Neural cell (in vitro differentiated cells): ENCODE measurements around the gene MAGI1. TPM values are rescaled to one million over a fixed set of nuclear protein-coding genes. Genes with fewer than 3 reads are reported as not detected.

Experiments
- H2AFZ ChIP-seq: fragments of 200-600, 300-800 bp; sonication (generic), shearing (Covaris generic); 2 replicates; pipeline ENCODE4 v1.6.0; 2014; ENCODE audit warnings: low read depth, mild to moderate bottlenecking, antibody characterized with exemption, low read length, moderate library complexity
- H3F3A ChIP-seq: fragments of 200-600 bp; shearing (Covaris generic); 2 replicates; pipeline ENCODE4 v1.6.1; 2016; ENCODE audit warnings: mild to moderate bottlenecking, moderate library complexity, mixed read lengths, antibody characterized with exemption, low read length; ENCODE audit not compliant: insufficient read depth, poor library complexity, severe bottlenecking
- H3K27ac ChIP-seq: fragments of 200-600, 300-800 bp; sonication (generic), shearing (Covaris generic); 2 replicates; pipeline ENCODE4 v1.5.1; 2014; ENCODE audit warnings: mild to moderate bottlenecking, low read length, moderate library complexity
- H3K27me3 ChIP-seq: fragments of 300-800, 200-600 bp; sonication (generic), shearing (Covaris generic); 2 replicates; pipeline ENCODE4 v1.6.0; 2014; ENCODE audit warnings: mild to moderate bottlenecking, low read depth, low read length, moderate library complexity; ENCODE audit not compliant: insufficient read depth
- H3K36me3 ChIP-seq: fragments of 300-800, 200-600 bp; sonication (generic), shearing (Covaris generic); 2 replicates; pipeline ENCODE4 v1.5.1; 2014; ENCODE audit warnings: mild to moderate bottlenecking, antibody characterized with exemption, low read length, moderate library complexity; ENCODE audit not compliant: insufficient read depth
- H3K4me2 ChIP-seq: fragments of 300-800, 200-600 bp; sonication (generic), shearing (Covaris generic); 2 replicates; pipeline ENCODE4 v1.6.0; 2014; ENCODE audit warnings: mild to moderate bottlenecking, low read length
- H3K4me3 ChIP-seq: fragments of 300-800, 200-600 bp; sonication (generic), shearing (Covaris generic); 2 replicates; pipeline ENCODE4 v1.5.1; 2014; ENCODE audit warnings: mild to moderate bottlenecking, low read length, moderate library complexity
- H3K79me2 ChIP-seq: fragments of 200-600 bp; shearing (Covaris generic); replicated peaks from 2 replicates; pipeline ENCODE4 v1.6.0; 2014; ENCODE audit warnings: mild to moderate bottlenecking, low read length, moderate library complexity; ENCODE audit not compliant: insufficient read depth
- H3K9ac ChIP-seq: fragments of 300-800, 200-600 bp; sonication (generic), shearing (Covaris generic); 2 replicates; pipeline ENCODE4 v1.6.1; 2016; ENCODE audit warnings: mild to moderate bottlenecking, low read length, mixed read lengths
- H3K9me2 ChIP-seq: fragments of 200-600 bp; shearing (Covaris generic); 2 replicates; pipeline ENCODE4 v1.6.1; 2016; ENCODE audit warnings: mild to moderate bottlenecking, low read length, mixed read lengths; ENCODE audit not compliant: insufficient read depth
- H3K9me3 ChIP-seq: fragments of 200-600, 300-800 bp; sonication (generic), shearing (Covaris generic); 2 replicates; pipeline ENCODE4 v1.6.1; 2016; ENCODE audit warnings: mild to moderate bottlenecking, mixed run types, low read length, moderate library complexity, mixed read lengths
- H4K20me1 ChIP-seq: fragments of 200-600 bp; shearing (Covaris generic); 2 replicates; pipeline ENCODE4 v1.6.1; 2016; ENCODE audit warnings: mild to moderate bottlenecking, mixed run types; ENCODE audit not compliant: insufficient read depth
- EP300 ChIP-seq: fragments of 450-650 bp; conservative IDR thresholded peaks from 2 replicates; pipeline ENCODE4 v1.6.1; 2014; ENCODE audit warnings: antibody characterized with exemption, mild to moderate bottlenecking, moderate library complexity; ENCODE audit not compliant: poor library complexity, severe bottlenecking
- EZH2 ChIP-seq: fragments of 200-600, 300-800 bp; shearing (Covaris generic), sonication (generic); IDR thresholded peaks from 2 replicates; pipeline ENCODE4 v1.6.1; 2014; ENCODE audit warnings: antibody characterized with exemption, low read length, borderline replicate concordance, mild to moderate bottlenecking; ENCODE audit not compliant: insufficient read depth, poor library complexity, severe bottlenecking
- MXI1 ChIP-seq: fragments of 450-650 bp; conservative IDR thresholded peaks from 2 replicates; pipeline ENCODE4 v1.6.1; 2014; ENCODE audit warnings: antibody characterized with exemption, mild to moderate bottlenecking; ENCODE audit not compliant: poor library complexity, severe bottlenecking
- POLR2AphosphoS5 ChIP-seq: IDR thresholded peaks from 2 replicates; pipeline ENCODE4 v1.6.1; 2012
- RAD21 ChIP-seq: fragments of 450-650 bp; conservative IDR thresholded peaks from 2 replicates; pipeline ENCODE4 v1.6.1; 2014; ENCODE audit warnings: antibody characterized with exemption, mild to moderate bottlenecking, moderate library complexity
- REST ChIP-seq: IDR thresholded peaks from 2 replicates; pipeline ENCODE4 v1.6.1; 2012; ENCODE audit warnings: borderline replicate concordance
- SMC3 ChIP-seq: fragments of 450-650 bp; conservative IDR thresholded peaks from 2 replicates; pipeline ENCODE4 v1.6.1; 2014; ENCODE audit warnings: antibody characterized with exemption, mild to moderate bottlenecking, moderate library complexity; ENCODE audit not compliant: poor library complexity
- TAF1 ChIP-seq: IDR thresholded peaks from 2 replicates; pipeline ENCODE4 v1.6.1; 2012; ENCODE audit warnings: low read depth
- polyA plus RNA-seq: library from polyadenylated mRNA; depleted of rRNA; stranded (reverse); fragments of >200 nt; gene quantifications from 2 replicates; pipeline ENCODE4 v1.2.3, GENCODE V29; 2014
- TF ChIP-seq, protein P1 (sequence below): fragments of 450-650 bp; IDR thresholded peaks from 2 replicates; pipeline ENCODE4 v1.5.1; 2014; ENCODE audit warnings: antibody characterized with exemption, mild to moderate bottlenecking, moderate library complexity; ENCODE audit not compliant: poor library complexity, severe bottlenecking

Gene MAGI1
- polyA plus RNA-seq, 1 donor from 2014 or later, result 44.7 TPM

GRCh38 chr3:65951836-65952505, 86.7 kb downstream of the MAGI1 start:
- no peak for TF ChIP-seq SMC3
- TF ChIP-seq MXI1, result no peak
- no peak for TF ChIP-seq POLR2AphosphoS5
- no peak for TF ChIP-seq RAD21
- TF ChIP-seq TAF1, result no peak
- no peak for TF ChIP-seq EZH2
- no peak for TF ChIP-seq EP300
- TF ChIP-seq, protein P1, sequence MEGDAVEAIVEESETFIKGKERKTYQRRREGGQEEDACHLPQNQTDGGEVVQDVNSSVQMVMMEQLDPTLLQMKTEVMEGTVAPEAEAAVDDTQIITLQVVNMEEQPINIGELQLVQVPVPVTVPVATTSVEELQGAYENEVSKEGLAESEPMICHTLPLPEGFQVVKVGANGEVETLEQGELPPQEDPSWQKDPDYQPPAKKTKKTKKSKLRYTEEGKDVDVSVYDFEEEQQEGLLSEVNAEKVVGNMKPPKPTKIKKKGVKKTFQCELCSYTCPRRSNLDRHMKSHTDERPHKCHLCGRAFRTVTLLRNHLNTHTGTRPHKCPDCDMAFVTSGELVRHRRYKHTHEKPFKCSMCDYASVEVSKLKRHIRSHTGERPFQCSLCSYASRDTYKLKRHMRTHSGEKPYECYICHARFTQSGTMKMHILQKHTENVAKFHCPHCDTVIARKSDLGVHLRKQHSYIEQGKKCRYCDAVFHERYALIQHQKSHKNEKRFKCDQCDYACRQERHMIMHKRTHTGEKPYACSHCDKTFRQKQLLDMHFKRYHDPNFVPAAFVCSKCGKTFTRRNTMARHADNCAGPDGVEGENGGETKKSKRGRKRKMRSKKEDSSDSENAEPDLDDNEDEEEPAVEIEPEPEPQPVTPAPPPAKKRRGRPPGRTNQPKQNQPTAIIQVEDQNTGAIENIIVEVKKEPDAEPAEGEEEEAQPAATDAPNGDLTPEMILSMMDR, result no peak
- TF ChIP-seq REST, result no peak
- Histone ChIP-seq H3K36me3 (no peaks in the 10 kb centered on the region), H3K4me2 (no peak overlapping the region), H2AFZ (no peak overlapping the region), H3F3A (no peaks in the 10 kb centered on the region), H4K20me1 (no peaks in the 10 kb centered on the region), H3K9ac (no peak overlapping the region), H3K4me3 (no peak overlapping the region), H3K27me3 (no peaks in the 10 kb centered on the region), H3K27ac (no peak overlapping the region), H3K9me2 (no peaks in the 10 kb centered on the region), H3K9me3 (no peaks in the 10 kb centered on the region), H3K79me2 (no peaks in the 10 kb centered on the region)

DNA sequence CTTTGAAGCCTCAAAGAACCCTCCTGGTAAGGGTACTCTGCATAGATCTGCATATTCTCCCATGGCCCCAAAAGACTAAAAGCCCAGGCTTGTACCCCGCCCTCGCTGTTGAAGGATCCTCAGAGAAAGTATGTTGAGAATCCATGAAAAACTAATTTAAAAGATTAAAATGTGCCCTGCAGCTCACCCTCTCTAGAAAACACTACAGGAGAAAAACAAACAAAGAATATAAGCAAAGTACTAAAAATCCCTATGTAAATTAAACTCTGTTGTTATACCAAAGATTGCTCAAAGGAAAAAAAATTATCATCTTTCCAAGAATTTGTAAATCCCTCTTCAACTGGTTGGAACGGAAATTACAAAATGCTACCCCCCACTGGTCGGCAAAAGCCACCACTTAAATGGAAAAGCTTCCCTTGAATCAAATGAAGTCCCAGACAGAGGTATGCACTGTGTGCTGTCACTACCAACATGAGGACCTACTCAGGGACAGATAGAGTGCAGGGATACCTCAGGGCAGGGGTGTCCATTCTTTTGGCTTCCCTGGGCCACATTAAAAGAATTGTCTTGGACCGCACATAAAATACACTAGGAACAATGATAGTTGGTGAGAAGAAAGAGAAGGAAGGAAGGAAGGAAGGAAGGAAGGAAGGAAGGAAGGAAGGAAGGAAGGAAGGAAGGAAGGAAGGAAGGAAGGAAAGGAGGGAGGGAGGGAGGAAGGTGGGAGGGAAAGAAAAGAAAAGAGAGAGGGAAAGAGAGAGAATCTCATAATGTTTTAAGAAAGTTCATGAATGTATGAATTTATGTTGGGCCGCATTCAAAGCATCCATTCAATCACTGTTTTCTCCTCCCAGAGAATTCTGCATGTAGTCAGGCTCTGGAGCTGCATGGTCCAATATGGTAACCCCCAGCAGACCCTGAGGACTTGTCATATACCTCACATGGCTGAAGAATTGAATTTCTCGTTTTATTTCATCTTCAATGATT, 88.1 kb downstream of the MAGI1 start:
- no peak for TF ChIP-seq EP300
- Histone ChIP-seq H3K4me2 (no peak overlapping the region), H3K27ac (no peak overlapping the region)

More for the DNA sequence above, 88.1 kb downstream of the MAGI1 start:
- Histone ChIP-seq H4K20me1 (no peaks in the 10 kb centered on the region), H3F3A (no peaks in the 10 kb centered on the region), H3K4me3 (no peak overlapping the region), H3K9ac (no peak overlapping the region), H2AFZ (no peak overlapping the region), H3K9me3 (no peaks in the 10 kb centered on the region), H3K36me3 (no peaks in the 10 kb centered on the region), H3K9me2 (no peaks in the 10 kb centered on the region), H3K79me2 (no peaks in the 10 kb centered on the region), H3K27me3 (no peaks in the 10 kb centered on the region)
